GM06990 (cell line): Measurements from ENCODE around the gene IL1RL1.

Experiments
- DNase-seq: peaks from one replicate; pipeline ENCODE4 v3.0.0-alpha.2; 2011; ENCODE audit not compliant: insufficient read length; ENCODE audit errors: extremely low read depth
- H3K27me3 ChIP-seq: replicated peaks from 2 replicates; pipeline ENCODE4 v1.6.0; 2011; ENCODE audit warnings: low read length; ENCODE audit not compliant: control insufficient read depth, insufficient read depth
- H3K36me3 ChIP-seq: 2 replicates; pipeline ENCODE4 v1.5.1; 2011; ENCODE audit warnings: low read length; ENCODE audit not compliant: control insufficient read depth, insufficient read depth
- H3K4me3 ChIP-seq: replicated peaks from 2 replicates; pipeline ENCODE4 v1.5.1; 2011; ENCODE audit warnings: low read depth, mild to moderate bottlenecking, control low read depth, low read length
- TF ChIP-seq, protein P1 (sequence below): IDR thresholded peaks from 2 replicates; pipeline ENCODE4 v1.5.1; 2011; ENCODE audit warnings: low read length, control low read depth, mild to moderate bottlenecking, inconsistent platforms; ENCODE audit not compliant: insufficient read depth, poor library complexity, severe bottlenecking

Gene IL1RL1

DNA sequence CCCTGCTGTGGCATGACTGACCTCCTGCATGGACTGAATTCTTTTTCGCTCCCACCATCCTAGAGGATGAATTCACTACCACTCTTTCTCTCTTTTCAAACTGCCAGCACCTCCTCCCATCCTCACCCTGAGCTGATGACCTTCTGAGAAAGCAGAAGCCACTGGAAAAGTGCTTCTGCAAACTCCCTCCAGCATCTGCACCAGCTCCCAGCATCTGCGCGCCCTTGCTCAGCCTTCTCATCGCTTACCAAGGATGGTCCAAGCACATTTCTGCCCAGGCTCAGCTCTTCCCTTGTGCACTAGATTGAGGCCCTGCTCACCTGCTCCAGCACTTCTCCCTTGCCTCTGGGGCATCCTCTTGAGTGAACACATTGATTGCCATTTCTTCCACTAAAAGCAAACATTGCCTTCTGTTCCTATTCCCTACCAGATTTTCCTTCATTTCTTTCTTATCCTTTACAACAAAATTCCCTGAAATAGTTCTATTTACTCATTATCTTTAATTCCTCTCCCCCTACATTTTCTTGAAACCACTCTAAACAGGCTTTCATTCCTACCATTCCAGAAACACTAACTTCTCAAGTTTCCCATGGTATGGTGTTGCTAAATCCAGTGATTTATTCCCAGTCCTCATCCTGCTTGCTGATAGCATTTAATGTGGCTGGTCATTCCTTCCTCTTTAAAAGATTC lies 42.7 kb upstream of the IL1RL1 start:
- H3K27me3 ChIP-seq, result peaks cover 2% of the 10 kb centered on the region; the same call in 1 of the 2 replicates
- TF ChIP-seq, protein P1, sequence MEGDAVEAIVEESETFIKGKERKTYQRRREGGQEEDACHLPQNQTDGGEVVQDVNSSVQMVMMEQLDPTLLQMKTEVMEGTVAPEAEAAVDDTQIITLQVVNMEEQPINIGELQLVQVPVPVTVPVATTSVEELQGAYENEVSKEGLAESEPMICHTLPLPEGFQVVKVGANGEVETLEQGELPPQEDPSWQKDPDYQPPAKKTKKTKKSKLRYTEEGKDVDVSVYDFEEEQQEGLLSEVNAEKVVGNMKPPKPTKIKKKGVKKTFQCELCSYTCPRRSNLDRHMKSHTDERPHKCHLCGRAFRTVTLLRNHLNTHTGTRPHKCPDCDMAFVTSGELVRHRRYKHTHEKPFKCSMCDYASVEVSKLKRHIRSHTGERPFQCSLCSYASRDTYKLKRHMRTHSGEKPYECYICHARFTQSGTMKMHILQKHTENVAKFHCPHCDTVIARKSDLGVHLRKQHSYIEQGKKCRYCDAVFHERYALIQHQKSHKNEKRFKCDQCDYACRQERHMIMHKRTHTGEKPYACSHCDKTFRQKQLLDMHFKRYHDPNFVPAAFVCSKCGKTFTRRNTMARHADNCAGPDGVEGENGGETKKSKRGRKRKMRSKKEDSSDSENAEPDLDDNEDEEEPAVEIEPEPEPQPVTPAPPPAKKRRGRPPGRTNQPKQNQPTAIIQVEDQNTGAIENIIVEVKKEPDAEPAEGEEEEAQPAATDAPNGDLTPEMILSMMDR, result no peak
- no peaks in the 10 kb centered on the region for H3K36me3 ChIP-seq
- DNase-seq, result no peak
- no peak overlapping the region for H3K4me3 ChIP-seq

DNA sequence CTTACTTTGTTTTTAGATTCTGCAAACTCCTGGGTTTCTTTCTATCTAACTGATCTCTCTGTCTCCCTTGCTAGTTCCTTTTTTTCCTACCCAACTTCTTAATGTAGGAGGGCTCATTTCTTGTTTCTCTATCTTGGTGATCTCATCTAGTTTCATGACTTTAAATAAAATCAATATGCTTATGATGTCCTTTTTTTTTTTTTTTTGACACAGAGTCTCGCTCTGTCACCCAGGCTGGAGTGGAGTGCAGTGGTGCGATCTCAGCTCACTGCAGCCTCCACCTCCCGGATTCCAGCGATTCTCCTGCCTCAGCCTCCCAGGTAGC lies 42.2 kb upstream of the IL1RL1 start:
- no peak overlapping the region for H3K4me3 ChIP-seq
- no peaks in the 10 kb centered on the region for H3K36me3 ChIP-seq
- TF ChIP-seq, protein P1, result no peak
- H3K27me3 ChIP-seq, result peaks cover 2% of the 10 kb centered on the region
- DNase-seq, result no peak

GRCh38 chr2:102271844-102272243 lies 39.5 kb upstream of the IL1RL1 start:
- no peak overlapping the region for H3K4me3 ChIP-seq
- no peak for DNase-seq
- H3K36me3 ChIP-seq, result no peaks in the 10 kb centered on the region
- TF ChIP-seq, protein P1, result peak; percentile 17
- H3K27me3 ChIP-seq, result peaks cover 2% of the 10 kb centered on the region

DNA sequence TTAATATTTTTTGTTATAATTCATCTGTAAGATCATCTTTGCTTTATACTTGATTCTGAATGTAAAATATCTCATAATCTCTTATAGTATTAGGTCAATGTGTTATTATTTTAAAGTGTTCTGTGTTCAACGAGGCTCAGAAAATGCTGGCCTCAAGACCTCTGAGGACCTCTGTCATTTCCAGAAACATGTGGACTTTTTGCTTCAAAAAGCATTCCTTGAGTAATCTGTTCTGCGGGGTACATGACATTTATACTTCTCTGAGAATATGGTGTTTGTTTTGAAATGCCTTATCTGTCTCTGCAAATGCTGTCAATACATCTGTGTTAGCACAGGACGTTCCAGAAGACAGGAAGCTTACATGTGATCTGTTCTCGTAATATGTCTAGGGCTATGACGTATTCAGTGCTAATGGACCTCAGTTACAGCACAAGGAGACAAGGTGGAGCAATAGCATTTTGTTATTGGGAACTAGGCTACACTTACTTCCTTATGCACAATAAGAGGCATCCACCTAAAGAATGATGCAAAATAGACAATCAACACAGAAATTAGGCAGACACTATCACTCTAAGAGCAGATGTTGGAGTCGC lies 37.6 kb upstream of the IL1RL1 start:
- no peak overlapping the region for H3K4me3 ChIP-seq
- TF ChIP-seq, protein P1, result no peak
- DNase-seq, result no peak
- no peaks in the 10 kb centered on the region for H3K36me3 ChIP-seq
- peaks cover 2% of the 10 kb centered on the region; the same call in 1 of the 2 replicates for H3K27me3 ChIP-seq

GRCh38 chr2:102276549-102277201 lies 34.7 kb upstream of the IL1RL1 start:
- TF ChIP-seq, protein P1, result no peak
- no peak for DNase-seq
- Histone ChIP-seq H3K36me3 (no peaks in the 10 kb centered on the region), H3K4me3 (no peak overlapping the region), H3K27me3 (no peaks in the 10 kb centered on the region; the same call in 1 of the 2 replicates)
